Fibroblast of villous mesenchyme (primary cell): Measurements from ENCODE around the gene ZFAND3. TPM values are rescaled to one million over a fixed set of nuclear protein-coding genes. Genes with fewer than 3 reads are reported as not detected.

Experiments used
- DNase-seq: peaks from one replicate; pipeline ENCODE4 v3.0.0-alpha.2; 2010; ENCODE audit warnings: low read depth
- H3K4me3 ChIP-seq: 2 replicates; pipeline ENCODE4 v1.5.1; 2011; ENCODE audit warnings: low read depth, mild to moderate bottlenecking, low read length
- total RNA-seq: library from RNA; depleted of rRNA; stranded (reverse); fragments of >200 nt; gene quantifications from 2 replicates; pipeline ENCODE4 v1.2.3, GENCODE V29; 2012
- TF ChIP-seq, protein P1 (sequence below): IDR thresholded peaks from 2 replicates; pipeline ENCODE4 v1.5.1; 2012; ENCODE audit warnings: low read depth, mild to moderate bottlenecking, low read length; ENCODE audit not compliant: insufficient read depth

ZFAND3 gene
- total RNA-seq, 1 donor = 20.3 TPM

DNA sequence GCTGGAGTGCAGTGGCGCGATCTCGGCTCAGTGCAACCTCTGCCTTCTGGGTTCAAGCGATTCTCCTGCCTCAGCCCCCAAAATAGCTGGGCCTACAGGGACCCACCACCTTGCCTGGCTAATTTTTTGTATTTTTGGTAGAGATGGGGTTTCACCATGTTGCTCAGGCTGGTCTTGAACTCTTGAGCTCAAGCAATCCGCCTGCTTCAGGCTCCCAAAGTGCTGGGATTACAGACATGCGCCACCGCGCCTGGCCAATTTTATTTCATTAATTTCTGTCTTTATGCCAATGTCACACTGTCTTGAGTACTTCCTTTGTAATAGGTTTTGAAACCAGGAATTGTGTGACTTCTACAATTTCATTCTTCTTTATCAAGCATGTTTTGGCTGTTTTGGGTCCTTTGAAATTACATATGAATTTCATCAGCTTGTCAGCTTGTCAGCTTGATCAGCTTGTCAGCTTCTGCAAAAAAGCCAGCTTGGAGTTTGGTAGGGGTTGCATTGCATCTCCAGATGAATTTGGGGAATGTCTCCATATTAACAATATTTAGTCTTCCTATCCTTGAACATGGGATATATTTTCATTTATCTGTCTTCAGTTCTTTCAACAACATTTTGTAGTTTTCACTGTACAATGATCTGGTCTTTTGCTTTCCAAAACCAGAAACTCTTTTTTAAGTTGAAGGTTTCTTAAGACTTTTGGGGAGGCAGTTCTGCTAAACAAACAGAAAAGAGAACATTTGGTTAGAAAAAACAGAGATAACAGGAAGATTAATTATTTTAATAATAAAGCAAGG, 20.8 kb downstream of the ZFAND3 start:
- DNase-seq = no peak
- TF ChIP-seq, protein P1, sequence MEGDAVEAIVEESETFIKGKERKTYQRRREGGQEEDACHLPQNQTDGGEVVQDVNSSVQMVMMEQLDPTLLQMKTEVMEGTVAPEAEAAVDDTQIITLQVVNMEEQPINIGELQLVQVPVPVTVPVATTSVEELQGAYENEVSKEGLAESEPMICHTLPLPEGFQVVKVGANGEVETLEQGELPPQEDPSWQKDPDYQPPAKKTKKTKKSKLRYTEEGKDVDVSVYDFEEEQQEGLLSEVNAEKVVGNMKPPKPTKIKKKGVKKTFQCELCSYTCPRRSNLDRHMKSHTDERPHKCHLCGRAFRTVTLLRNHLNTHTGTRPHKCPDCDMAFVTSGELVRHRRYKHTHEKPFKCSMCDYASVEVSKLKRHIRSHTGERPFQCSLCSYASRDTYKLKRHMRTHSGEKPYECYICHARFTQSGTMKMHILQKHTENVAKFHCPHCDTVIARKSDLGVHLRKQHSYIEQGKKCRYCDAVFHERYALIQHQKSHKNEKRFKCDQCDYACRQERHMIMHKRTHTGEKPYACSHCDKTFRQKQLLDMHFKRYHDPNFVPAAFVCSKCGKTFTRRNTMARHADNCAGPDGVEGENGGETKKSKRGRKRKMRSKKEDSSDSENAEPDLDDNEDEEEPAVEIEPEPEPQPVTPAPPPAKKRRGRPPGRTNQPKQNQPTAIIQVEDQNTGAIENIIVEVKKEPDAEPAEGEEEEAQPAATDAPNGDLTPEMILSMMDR = no peak
- no peak overlapping the region for H3K4me3 ChIP-seq

DNA sequence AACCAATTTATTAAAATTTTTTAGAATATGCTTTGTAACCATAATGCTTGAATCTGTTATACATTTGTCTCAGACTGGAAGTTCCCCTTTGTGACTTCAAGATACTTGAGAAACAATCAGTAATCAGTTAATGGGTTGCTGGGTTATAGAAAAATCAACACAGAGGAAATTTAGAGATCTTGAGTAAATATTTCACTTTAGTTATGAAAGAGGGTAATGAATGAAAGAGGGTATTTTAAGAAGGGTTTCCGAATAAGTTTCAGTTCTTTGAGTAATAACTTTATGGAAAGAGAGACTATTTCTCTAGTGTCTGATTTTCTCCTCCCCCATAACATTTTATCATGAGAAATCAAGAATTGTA, 21.4 kb downstream of the ZFAND3 start:
- no peak overlapping the region for H3K4me3 ChIP-seq
- TF ChIP-seq, protein P1 = no peak
- DNase-seq = no peak

DNA sequence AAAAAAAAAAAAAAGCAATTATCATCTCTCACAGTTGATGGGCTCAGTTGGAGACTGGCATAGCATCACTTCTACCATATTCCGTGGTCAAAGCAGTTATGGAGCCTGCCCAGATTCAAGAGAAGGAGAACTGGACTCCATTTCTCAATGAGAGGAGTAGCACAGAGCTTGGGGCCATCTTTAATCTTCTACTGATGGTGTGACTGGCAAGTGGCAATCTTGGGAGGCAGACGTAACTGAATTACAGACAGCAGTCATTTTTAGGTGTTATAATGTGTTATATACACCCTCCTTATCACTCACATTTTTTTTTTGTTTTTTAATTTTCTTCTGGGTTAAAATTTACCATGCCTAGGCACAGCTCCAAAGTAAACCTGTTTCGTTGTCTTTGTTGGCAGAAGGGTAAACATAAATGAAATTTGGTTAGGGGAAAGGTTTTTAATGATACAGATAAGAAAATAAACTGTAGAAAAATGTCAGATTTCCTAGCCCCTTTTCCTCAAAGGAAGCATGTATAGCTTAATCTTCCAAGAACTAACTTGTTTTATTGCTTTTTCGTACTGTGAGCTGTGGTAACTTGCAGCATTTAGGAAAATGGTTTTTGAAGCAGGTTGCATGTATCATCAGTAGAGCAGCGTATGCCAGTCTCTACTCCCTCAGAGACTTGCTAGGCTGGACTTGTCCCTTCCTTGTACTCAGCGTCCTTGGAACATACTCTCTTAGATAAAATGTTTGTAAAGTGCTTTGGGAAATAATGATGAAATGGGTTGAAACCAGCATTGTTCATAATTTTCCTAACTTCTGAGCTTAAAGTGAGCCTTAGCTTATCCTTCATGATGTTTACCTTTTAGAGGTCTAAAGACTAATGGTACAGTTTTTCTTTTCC, 25.7 kb downstream of the ZFAND3 start:
- DNase-seq = peak; percentile 17
- TF ChIP-seq, protein P1 = no peak
- H3K4me3 ChIP-seq = no peak overlapping the region

DNA sequence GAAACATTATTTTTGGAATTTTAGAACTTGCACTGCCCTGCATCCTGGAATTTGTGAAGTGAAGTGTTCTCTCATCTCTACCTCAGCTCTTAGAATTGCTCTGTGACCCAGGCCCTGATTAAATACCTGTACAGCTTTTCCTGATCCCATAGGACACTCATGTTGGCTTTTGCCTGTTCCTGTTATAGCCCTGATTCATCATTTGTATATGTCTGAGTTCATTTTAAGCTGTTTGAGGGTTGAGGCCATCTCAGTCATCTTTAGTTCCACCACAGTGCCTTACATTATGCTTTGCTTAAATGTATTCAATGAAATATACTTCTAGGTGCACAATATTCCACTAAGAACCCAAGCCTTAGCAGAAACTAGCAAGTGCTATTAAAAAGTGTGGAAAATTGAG, 26.4 kb downstream of the ZFAND3 start:
- H3K4me3 ChIP-seq = no peak overlapping the region
- TF ChIP-seq, protein P1 = no peak
- no peak for DNase-seq

DNA sequence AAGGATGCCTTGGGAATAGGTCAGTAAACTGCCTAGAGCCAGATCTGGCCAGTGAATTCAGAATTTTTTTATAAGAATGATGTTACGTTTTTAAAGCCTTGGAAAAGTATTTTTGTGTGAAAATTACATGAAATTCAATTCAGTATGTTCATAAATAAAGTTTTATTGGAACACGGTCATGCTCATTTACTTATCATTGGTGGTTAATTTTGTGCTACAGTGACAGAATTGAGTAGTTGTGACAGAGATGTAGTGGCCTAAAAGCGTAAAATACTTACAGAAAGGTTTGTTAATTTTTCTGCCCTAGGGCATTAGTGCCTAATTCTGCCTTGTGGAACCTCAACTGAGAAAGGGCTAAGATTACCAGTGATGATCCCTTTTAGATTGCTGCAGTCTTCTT, 28.2 kb downstream of the ZFAND3 start:
- DNase-seq = no peak
- no peak overlapping the region for H3K4me3 ChIP-seq
- TF ChIP-seq, protein P1 = no peak

DNA sequence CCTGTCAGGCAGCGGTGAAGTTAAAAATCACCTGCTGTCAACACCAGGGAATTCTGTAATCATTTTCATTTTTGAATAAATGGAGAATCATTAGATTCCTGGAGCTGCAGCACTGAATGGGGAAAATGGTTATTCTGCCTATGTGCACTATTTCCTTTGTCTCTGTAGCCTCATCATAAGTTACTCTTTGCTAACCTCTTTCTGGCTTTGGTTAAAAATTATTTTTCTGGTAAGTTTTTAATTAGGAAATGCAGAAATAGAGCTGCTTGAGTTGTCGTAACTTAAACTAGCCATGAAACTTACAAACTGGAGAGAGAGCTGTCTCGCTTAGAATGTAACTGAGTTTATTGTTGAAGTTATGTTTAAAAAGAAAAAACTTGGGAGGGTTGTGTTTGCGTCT, 28.8 kb downstream of the ZFAND3 start:
- no peak overlapping the region for H3K4me3 ChIP-seq
- DNase-seq = no peak
- TF ChIP-seq, protein P1 = no peak
